Retinal pigment epithelial cell (primary cell): ENCODE measurements around the gene INPP1.

Experiments
- DNase-seq: peaks from one replicate; pipeline ENCODE4 v3.0.0-alpha.2; 2010; ENCODE audit warnings: low read depth
- H3K4me3 ChIP-seq: 2 replicates; pipeline ENCODE4 v1.5.1; 2011; ENCODE audit warnings: mild to moderate bottlenecking, low read length, control low read depth, moderate library complexity
- CTCF ChIP-seq: conservative IDR thresholded peaks from 2 replicates; pipeline ENCODE4 v1.5.1; 2011; ENCODE audit warnings: low read depth, low read length, control low read depth, inconsistent platforms

Gene INPP1

GRCh38 chr2:190342611-190343010 is 778 bp upstream of the INPP1 start:
- H3K4me3 ChIP-seq = no peak overlapping the region
- TF ChIP-seq CTCF = no peak
- DNase-seq = no peak

GRCh38 chr2:190343089-190343535 is 277 bp upstream of the INPP1 start:
- no peak for TF ChIP-seq CTCF
- DNase-seq = no peak
- H3K4me3 ChIP-seq = peak overlapping the region; percentile 62

- no peak for DNase-seq
- H3K4me3 ChIP-seq = peak overlapping the region; percentile 62
- peak; percentile 38 for TF ChIP-seq CTCF
Measured at GRCh38 chr2:190344276-190344827, 963 bp downstream of the INPP1 start.

GRCh38 chr2:190350371-190350770 is 7.0 kb downstream of the INPP1 start:
- DNase-seq = no peak
- TF ChIP-seq CTCF = no peak
- H3K4me3 ChIP-seq = no peak overlapping the region

GRCh38 chr2:190351955-190352354 is 8.6 kb downstream of the INPP1 start:
- H3K4me3 ChIP-seq = no peak overlapping the region
- no peak for DNase-seq
- no peak for TF ChIP-seq CTCF

- DNase-seq = no peak
Measured at GRCh38 chr2:190352668-190353536, 9.5 kb downstream of the INPP1 start.

More at GRCh38 chr2:190352668-190353536, 9.5 kb downstream of the INPP1 start:
- TF ChIP-seq CTCF = no peak
- H3K4me3 ChIP-seq = no peak overlapping the region
